Muscle of arm (tissue), 12 donors: ENCODE data around the gene NOXA1. TPM values are rescaled to one million over a fixed set of nuclear protein-coding genes. Genes with fewer than 3 reads are reported as not detected.
"Not testable (repeated sequence)": the region's sequence is repeated elsewhere in the genome, so short reads cannot be mapped to it uniquely, and the experiment has no call there.

ENCODE experiments used
- DNase-seq: peaks from one replicate; pipeline ENCODE4 v3.0.0-alpha.2; 2013
- polyA plus RNA-seq, 12 donors: library from polyadenylated mRNA; unstranded; fragments of 120-200 nt; gene quantifications; one replicate each; pipeline ENCODE4 v1.2.1, GENCODE V29; 2013; ENCODE audit not compliant: insufficient read length in 12 of 12

Gene NOXA1
- polyA plus RNA-seq, 12 donors, result 1.4 to 3.1 (median 2.4) TPM; not detected in 2

GRCh38 chr9:137462986-137463930 is 40.1 kb downstream of the NOXA1 start:
- no peak for DNase-seq

DNA sequence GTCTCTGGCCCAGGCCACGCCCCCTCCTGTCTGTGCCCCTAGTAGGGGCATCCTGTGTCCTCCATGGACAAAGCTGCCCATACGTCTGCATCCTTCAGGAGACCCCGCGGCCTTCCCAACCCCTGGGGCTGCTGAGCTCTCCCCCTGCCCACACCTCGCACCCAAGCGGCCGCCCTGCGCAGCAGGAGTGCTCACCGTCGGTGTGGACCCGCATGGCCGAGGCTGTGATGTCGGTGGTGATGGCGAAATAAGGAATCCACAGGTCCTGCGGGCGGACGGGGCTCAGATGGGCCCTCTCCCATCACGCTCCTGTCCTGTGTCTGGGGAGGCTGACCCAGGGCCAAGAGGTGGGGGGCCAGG is 40.7 kb downstream of the NOXA1 start:
- no peak for DNase-seq

- DNase-seq, result no peak
These were observed 41.3 kb downstream of the NOXA1 start for GRCh38 chr9:137464291-137464999.

GRCh38 chr9:137465000-137465719 is 42.0 kb downstream of the NOXA1 start:
- DNase-seq, result no peak

GRCh38 chr9:137465720-137466388 is 42.7 kb downstream of the NOXA1 start:
- DNase-seq, result no peak

- DNase-seq, result not testable (repeated sequence)
These were observed 43.3 kb downstream of the NOXA1 start for GRCh38 chr9:137466389-137467085.

- DNase-seq, result no peak
These were observed 44.0 kb downstream of the NOXA1 start for GRCh38 chr9:137467161-137467581.

- DNase-seq, result no peak
These were observed 44.7 kb downstream of the NOXA1 start for GRCh38 chr9:137467896-137468295.

DNA sequence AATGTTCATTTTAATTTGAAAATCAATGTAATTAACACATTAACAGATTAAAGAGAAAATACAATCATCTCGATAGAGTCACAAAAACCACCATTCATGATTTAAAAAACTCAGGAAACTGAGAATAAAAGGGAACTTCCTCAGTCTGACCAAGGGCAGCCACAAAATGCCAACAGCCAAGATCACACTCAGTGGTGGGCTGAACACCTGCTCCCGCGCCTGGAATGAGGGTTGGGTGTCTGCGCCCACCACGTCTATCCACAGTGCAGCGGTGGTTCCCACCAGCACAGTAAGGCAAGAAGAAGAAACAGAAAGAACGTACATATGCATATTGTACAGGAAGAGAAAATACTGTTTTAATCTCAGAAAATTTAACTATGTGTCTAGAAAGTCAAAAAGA is 47.6 kb downstream of the NOXA1 start:
- no peak for DNase-seq

DNA sequence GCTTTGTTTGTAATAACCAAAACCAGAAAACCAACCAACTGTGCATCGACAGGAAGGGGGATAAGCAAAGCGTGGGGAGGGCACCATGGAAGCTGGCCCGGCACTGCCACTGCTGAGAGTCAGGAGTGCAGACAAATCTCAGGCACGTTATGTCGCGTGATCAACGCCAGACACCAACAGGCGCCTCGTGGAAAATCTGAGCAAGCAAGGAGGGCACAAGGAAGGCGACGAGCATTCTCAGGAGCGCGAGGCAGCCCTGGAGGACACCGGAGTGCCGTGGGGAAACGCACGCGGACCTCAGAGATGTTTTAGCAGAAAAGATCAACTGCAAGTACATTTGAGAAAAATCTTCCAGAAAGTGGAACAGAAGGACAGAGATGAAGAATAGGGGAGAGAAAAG is 51.1 kb downstream of the NOXA1 start:
- no peak for DNase-seq

- no peak for DNase-seq
These were observed 52.5 kb downstream of the NOXA1 start for GRCh38 chr9:137475666-137476065.

- DNase-seq, result no peak
These were observed 53.7 kb downstream of the NOXA1 start for GRCh38 chr9:137476856-137477255.

DNA sequence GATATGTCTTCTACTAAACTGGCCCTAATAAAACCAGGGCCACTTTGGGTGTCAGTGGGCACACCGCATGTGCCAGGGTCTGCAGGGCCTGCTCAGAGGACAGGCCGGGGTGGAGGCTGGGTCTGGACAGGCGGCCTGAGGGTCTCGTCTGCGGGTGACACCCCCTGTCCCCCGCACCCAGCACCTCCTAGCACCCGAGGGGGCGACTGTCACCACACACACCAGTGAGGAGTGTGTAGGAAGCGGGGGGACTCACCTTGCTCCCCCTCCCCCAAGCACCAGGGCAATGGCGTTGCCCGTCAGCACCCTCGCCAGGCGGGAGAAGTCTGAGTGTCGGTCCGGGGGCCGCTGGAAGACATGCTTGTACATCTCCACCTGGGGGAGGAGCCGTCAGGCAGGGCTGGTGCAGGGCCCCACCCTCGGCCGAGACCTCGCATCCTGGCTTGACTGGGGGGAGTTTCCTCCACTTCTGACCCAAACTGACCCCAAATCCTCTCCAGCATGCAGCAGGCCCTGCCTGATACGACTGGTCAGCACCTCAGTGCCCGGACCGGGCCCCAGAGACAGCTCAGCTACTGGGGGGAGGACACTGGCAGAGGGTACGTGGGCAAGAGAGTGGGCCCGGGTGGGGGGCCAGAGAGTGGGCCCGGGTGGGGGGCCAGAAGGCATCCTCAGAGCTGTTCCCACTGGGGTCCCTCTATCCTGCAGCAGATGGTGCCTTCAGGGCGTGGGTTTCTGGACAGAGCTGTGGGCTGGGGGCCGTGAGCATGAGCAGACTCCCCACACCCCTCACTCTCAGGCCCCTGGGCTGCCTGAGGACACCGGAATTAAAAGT is 54.8 kb downstream of the NOXA1 start:
- DNase-seq, result no peak

DNA sequence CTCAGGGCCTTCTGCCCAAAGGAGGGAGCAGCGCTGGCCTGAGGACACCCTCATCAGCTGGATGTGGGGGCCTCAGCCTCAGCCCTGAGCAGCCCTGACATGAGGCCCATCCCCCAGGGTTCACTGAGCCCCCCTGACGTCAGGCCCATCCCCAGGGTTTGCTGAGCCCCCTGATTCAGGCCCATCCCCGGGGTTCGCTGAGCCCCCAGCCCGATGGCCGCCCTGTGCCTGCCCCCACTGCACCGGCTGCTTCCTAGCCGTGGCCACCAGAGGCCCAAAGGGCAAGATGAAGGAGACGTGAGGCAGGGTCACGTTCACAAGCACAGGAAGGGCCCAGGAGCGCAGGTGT is 55.4 kb downstream of the NOXA1 start:
- DNase-seq, result no peak

DNA sequence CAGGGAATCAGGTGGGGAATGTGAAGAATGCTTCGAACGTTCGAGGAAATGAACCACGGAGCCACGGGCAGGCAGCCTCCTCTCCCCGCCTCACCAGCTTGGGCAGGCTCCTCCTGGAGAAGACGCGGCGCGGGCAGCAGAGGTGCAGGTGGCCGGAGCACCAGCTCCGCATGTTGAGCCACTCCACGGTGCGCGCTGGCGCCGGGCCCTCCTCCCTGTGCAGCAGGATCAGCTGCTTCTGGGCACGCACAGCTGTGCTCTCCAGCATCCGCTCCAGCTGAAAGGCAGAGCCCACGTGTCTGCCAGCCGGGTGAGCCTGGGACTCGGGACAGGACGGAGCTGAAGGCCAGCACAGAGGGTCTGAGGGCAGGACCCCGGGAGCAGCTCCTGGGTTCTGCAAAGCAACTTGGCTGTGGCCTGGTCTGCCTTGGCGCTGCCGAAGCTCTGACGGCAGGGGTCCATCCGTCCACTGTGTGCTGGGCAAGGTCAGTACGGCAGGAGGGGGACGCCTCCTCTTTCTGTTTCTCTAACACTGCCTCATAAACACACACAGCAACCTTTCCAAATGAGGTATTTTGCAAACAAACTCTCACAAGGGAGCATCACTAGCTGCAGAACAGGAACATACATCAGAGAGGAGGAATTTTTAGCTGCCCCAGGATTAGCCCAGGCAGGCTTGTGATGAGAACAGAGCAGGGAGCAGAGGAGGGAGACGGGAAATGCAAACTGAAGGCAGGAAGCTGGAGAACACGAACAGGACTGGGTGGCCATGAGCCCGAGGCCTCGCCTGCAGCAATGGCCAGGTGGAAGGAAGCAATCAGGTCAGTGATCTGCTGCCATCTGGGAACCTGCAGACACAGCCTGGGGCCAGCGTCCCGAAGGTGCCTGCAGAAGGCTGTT is 56.0 kb downstream of the NOXA1 start:
- no peak for DNase-seq

DNA sequence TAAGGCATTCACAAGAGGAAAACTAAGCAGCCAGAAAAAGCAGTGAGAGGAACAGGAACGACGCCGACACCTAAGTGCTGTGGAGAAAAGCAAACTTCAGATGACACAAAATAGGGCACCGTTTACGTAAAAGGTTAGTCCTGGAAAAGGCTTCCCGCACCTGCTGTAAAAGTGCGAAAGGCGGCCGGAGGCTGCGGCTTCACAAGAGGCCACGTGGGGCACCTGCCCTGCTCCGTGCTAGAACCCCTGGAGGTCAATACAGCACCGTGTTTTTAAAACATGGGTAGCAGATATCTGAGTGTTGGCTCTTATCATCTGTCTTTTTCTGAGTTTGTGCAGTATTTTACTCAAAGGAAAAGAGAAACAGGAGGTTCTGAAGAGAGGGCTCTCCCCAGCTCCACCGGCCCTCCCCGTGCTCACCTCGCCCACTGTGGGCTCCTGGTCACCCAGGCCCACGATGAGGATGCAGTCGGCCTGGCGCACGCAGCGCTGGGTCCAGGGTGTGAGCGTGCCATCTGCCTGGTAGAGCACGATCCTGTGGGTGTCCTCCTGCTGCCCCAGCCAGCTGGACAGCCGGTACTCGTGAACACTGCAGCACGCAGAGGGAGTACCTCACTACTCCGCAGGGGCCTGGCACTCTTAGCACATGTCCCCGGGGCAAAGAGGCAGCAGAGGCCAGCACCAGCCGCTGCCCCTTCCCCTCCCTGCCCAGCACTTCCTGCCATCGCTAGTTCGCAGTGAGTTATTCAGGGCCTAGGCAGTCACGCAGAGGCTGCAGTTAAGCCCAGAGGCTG is 56.9 kb downstream of the NOXA1 start:
- DNase-seq, result no peak

DNA sequence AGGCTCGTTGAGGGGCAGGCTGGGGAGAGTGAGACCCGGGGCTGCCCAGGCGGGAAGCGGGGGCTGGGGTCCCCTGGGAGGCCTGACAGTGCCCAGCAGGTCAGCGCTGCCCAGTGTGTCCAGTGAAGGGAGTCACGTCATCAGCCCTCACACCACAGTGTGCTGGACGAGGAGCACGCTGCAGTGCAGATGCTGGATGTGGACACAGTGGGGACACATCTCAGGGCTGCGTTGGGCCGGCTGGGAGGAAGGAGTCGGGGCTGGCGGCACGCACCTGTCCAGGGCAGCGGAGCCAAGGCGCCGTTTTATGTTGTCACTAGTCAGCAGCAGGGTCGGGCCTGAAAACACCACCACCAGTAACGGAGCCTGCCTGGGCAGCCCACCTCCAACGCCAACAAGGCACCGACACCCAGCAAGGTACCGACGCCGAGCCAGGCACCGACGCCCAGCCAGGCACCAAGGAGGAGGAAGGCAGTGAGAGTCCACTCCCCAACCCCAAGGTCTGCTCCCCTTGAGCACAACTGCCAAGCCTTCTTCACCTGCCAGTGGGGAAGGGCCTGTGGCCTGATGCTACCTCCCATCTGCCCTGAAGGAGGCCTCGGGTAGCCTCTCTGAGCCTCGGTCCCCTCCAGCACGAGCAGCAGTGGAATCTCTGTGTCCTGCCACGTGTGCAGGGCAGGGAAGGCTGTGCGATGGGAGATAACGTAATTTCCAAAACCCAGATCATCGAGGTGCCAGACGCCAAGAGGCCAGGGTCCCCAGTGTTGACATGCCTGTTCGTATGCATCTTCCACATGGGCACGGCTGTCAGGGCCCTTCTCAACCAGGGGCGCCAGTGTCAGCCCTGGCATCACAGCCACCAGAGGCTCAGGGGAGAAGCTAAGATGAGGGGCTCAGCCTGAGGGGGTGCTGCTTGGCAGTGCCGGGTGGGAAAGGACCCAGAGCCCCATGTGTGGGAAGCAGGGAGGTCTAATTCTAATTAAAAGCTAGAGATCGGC is 57.8 kb downstream of the NOXA1 start:
- DNase-seq, result no peak
